Stimulated activated CD4-positive, alpha-beta T cell treated with anti-CD3 and anti-CD28 coated beads, Interleukin-1b, Interleukin-23, amount 100 ng/mL, for 4 hours (primary cell): ENCODE results near the gene BCL2.

Experiments
- DNase-seq, 2 donors: peaks; one replicate each; pipeline ENCODE4 v3.0.0-alpha.2; 2020; ENCODE audit warnings: low read depth in 2 of 2

BCL2 gene

DNA sequence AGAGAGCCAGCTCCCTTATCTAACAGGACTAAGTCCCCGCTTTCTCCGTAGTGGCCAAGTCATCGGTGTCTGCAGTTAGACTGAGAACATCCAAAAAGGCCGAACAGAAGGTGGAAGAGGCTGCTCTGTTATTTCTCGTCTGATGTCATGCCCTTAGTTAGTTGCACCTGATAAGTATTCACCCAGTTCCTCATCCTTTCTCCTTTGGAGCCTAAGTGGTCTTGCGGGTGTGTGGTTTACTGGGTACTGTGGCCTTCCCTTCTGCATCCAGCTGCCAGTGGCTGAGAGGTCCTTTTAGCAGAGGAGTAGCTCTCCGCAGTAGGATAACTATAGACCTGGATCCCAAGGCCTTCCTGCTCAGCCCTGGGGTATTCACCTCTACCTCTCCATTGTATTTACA is 211.6 kb downstream of the BCL2 start:
- no peak for DNase-seq

DNA sequence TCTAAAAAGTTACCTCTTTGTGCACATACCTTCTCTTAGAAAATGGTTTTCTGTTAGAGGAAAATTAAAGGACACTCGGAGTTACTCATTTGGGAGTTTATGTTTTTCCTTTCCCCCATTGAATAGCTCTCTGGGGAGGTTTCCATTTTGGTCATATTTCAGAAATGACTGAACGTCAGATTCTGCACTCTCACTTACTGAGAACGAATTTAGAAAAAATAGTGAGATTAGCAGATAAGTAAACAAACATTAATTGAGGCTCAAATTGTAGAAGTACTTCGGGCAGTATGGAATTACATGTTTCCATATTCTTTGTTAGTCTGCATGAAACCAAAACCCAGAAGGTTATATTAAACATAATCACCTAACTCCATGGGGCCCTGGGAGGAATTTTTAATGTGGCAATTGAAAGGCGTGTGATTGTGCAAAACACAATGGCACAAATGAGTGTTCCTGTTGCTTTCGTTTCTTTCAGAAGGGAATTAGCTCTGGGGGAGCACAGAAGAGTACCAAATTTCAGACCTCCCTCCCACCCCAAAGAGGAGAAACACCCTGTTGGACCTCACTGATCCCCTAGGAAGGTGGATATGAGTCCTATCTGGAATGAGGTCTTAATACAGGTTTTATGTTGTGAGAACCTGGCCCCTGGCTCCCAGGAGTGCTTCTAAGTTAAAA is 212.3 kb downstream of the BCL2 start:
- DNase-seq, result no peak

DNA sequence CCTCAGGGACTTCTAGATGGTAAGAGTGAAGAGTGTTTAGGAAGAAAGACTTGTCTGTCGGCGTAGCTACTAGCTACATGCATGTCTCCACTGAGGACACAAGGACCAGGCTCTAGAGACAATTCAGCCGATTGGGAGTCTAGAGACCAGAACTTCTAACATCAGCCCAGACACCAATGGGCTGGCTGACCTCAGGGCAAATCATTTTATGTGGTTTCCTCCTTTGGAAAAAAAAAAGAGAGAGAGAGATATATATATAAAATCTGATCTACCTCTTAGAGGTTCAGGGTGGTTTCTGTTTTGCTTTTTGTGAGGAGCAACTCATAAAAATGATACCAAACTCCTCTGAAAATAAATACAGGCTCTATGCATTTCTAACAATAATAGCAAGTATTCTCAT is 212.8 kb downstream of the BCL2 start:
- DNase-seq, result no peak

DNA sequence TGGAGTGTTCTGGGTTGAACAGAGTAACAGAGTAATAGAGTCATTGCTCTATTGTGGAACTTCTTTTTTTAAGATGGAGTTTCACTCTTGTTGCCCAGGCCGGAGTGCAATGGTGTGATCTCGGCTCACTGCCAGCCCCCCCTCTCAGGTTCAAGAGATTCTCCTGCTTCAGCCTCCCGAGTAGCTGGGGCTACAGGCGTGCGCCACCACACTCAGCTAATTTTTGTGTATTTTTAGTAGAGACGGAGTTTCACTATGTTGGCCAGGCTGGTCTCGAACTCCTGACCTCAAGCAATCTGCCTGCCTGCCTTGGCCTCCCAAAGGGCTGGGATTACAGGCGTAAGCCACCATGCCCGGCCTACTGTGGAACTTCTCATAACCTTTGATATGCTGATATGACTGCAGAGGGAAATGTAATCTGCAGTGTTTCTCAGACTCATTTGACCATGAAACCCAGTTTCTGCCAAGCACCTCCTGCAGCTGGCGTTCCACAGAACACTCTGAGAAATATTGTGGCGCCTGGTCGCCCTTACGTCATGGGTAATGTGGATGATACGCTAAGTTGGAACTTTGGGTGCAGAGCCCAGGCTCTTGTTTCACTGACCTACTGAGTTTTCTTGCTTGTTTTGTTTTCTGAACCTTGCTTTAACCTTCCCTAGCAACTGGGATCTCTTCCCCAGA is 213.8 kb downstream of the BCL2 start:
- DNase-seq, result no peak

DNA sequence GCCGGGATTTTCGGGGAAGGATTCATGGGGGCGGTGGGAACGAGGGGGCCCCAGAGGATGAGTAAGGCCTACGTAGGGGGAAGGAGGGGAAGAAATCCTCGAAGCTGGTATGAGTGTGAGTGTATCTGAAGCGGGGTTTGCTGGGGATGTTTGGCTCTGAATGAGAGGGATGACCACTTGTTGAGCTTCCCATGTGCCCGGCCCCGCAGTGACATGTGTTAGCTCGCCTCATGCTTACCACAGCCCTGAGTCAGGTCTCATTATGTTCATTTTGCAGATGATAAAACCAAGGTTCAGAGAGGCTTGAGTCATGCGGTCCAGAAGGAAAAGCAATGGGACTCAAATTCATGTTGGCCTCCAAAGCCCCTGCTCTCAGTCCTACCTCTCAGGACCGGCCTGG is 214.7 kb downstream of the BCL2 start:
- no peak for DNase-seq

DNA sequence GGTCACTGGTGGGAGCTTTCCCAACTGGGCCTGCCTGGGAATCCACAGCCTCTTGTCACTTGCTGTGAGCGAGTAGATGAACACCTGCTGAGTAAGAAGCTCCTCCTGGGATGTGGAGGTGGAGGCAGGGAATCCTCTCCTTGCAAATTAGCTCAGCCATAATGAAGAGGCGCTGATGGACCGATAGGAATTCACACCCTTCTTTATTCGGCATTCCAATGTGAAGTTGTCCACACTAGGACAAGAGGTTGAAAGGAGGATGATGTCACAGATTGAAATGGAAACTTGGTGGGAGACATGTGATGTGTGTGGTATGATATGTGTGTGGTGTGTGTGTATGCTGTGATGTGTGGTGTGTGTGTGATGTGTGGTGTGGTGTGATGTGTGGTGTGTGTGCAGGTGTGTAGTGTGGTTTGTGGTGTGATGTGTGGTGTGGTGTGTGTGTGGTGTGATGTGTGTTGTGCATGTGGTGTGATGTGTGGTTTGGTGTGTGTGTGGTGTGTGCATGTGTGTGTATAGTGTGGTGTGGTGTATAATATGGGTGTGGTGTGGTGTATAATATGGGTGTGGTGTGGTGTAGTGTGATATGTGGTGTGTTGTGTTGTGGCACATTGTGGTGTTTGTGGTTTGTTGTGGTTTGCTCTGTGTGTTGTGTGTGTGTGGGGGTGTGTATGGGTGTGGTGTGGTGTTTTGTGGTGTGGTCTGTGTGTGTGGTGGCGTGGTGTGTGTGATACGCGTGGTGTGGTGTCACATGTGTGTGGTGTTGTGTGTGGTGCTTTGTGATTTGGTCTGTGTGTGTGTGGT is 216.4 kb downstream of the BCL2 start:
- DNase-seq, result no peak

DNA sequence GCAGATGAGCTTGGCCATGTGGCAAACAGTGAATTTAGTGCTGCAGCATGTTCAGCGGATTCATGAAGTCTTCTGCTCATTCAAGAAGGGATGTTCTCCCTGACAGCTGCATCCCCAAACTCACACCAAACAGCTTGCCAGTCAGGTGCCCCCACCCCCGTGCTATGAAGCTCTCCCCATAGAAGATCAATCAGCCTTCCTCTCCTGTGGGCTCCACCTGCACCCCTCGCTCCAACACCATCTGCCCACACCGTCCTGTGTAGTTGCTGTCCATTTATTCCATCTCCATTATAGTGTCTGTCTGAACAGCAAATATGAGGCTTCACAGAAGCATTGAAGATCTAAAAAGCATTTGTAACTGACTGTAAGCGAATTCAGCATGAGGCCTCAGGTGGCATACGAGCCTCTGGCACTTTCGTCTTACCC is 218.9 kb downstream of the BCL2 start:
- DNase-seq, result no peak

DNA sequence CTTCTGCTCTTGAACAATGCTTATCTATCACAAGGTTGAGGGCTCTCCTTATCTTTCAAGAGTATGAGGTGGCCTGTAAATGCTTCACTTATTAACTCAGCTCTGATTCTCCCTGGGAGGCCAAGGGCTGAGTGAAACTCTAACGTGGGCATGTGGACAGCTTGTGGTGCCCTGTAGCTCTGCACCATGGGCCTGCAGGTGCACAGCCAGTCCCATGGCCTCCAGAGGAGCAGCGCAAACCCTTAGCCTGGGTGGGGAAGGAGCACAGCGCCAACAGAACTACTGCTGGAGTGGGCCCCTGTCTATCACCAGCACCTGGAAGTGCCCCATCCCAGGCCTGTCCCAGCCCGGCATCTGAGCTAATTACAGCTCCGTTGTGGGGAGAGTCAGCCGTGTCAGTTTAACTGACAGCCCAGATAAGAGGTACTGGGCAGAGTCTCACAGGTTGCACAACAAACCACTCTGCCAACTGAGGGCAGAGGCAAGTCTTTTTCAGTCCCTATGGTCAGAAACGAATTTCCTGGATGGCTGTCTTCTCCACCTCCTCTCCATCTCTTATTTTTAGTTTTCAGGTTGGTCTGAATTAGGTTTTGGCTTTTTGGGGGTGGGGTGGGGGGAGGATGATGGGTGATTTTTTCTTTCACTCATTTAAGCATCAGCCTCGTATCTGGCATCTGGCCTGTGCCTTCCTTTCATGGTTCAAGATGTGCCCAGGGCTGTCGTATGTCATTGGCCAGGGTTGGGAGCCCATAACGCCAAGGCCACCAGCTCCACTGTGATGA is 219.5 kb downstream of the BCL2 start:
- no peak for DNase-seq

DNA sequence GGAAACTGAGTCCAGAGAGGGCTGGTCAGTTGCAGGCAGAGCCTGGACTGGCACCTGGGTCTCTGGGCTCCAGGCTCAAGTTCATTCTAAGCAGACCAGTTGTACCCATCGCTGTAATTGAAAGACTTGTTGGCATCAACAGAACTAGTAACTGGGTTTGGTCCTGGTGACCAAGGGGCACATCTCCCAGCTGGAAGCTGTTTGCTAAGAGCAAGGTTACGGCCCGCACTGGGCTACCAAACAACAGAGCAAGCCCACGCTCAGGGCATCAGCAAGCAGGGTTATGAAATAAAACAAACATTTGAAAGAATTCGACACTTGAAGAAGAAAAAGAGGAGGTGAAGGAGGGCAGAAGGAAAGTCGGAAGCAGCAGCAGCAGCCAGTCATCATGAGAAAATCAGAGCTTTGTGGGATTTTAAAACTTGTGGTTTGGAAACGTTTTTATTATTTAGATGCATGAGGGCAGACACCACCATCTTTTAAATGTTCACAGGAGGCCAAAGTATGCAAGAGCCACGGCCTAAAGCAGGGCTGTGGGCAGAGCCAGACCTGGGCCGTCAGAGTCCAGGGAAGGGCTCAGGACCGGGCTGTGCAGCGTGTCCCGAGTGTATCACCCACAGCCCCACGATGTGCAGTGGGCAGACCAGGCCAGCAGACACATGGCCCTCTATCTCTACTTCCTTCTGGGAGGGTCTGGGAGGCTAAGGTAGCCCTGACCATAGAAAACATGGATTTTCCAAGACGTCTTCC is 220.3 kb downstream of the BCL2 start:
- no peak for DNase-seq

DNA sequence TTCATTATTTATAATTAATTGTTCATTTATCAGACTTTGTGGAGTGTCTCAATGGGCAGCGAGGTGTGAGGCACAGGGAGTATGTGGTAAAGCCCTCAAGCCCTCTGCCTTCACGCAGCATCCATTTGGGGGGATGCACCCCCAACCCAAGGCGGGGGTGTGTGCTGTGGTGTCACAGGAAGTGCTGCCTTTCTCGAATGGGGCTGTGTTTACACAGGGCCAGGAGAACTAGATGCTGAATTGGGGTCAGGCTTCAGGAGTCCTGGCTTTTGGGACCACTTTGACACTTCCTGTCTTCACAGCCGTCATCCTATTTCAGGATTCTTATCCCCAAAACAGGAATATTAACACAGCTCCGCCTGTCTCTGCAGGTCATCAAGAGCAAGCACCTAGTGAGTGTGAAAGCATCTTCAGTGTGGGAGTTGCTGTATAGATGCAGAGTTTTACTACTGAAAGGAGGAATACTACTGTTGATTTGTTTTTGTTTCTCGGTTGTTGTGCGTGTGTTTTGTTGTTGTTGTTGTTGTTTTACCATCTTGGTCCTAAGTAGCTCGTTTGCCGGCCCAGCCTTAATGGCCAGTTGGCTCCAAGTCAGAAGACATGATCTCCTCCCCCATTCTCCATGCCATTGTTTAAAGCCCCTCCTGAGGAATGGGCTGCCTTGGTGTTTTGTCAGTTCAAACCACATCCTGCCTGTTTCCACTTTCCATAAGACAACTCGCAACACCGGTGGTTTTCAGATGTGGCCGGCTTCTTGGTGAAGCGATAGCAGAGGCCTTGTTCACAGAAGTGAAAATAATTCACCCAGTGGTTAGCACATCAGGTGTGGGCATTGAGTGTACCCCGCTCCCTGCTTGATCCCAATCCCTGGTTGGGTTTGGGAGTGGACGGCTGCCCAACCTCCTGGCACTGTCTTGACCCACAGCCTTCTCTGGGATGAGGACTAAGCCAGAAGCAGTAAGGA is 221.3 kb downstream of the BCL2 start:
- DNase-seq, result no peak

DNA sequence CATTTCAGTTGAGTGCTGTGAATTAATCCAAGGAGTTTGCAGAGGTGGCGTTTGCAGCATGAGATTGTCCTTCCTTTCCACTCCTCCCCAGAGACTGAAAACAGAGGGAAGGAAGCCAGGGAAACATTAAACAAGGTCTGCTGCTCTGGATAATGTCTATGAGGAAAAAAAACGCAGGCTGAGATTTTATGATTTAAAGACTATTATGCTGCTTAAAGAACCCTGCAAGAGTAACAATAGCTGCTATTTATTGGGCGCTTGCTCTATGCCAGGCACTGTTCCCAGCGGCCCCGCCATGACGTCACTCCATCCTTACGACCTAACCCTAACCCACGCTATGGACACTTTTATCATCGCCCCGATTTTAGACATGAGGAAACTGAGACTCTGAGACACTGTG is 222.4 kb downstream of the BCL2 start:
- DNase-seq, result no peak

DNA sequence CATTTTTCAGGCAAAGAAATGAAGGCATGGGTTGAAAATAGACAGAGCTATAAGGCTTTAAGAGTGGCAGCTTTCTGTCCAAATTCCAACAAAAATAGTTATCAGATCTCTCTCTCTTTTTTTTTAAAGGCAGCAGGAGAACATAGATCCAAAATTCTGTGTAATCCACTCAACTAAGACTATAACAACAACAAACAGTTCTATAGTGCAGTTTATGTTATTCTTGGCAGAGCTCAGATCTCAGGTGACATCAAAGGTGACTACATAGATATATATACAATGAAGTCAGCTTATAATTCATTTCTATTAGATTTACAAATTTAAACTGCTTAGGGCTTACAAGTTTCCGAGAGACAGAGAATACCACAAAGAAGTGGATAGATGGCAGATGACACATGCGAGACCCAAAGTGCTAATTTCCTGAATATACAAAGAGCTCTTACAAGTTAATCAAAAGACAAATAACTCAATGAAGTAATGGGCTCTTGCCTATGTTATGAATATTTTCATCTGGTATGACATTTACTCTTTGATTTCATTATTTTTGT is 223.2 kb downstream of the BCL2 start:
- DNase-seq, result no peak

DNA sequence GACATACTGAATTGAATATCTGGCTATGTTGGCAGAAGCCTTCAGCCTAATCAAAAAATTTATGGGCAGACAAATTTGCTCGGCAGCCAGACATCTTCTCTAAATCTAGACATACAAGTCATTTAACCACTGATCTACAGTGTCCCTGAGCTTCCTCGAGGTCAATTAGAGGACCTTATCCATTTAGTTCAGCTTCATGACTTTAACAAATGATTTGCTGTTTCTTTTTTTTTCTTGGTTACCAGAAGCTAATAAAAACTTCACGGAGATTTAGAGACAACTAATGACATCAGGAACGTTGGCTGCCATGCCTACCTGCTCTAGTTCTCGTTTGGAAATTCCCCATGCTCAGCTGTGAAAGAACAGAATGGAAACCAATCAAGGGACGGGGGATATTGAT is 223.8 kb downstream of the BCL2 start:
- no peak for DNase-seq

DNA sequence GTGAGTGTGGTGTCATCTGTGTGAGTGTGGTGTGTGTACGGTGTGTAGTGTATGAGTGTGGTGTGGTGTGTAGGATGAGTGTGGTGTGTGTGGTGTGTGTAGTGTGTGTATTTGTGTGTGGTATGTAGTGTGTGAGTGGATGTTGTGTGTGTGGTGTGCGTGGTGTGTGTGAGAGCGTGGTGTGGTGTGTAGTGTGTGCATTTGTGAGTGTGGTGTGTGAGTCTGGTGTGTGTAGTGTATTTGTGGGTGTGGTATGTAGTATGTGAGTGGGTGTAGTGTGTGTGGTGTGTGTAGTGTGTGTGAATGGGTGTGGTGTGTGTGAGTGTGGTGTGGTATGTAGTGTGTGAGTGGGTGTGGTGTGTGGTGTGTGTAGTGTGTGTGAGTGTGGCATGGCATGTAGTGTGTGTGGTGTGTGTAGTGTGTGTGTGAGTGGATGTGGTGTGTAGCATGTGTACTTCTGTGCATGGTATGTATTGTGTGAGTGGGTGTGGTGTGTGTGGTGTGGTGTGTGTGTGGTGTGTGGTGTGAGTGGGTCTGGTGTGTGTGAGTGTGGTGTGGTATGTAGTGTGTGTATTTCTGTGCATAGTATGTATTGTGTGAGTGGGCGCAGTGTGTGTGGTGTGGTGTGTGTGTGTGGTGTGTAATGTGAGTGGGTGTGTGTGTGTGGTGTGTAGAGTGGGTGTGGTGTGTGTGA is 227.8 kb downstream of the BCL2 start:
- no peak for DNase-seq

DNA sequence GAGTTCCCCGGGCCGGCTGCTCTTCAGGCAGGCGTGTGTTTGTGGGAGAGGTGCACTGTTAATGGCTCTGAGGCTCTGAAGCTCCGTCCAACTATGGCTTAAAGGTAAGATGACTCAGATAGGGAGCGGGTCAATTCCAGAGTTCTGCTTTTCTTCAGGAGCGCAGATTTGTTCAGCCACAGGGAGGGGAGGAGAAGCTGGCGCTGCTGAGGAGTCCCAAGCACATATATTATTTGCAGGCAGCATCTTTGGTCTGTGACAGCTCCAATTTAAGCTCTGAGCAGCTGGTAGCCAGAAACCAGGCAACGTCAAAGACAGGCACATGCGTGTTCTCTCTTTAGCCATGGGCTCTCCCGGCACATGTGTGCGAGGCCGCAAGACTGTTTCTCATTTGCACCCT is 229.2 kb downstream of the BCL2 start:
- no peak for DNase-seq

DNA sequence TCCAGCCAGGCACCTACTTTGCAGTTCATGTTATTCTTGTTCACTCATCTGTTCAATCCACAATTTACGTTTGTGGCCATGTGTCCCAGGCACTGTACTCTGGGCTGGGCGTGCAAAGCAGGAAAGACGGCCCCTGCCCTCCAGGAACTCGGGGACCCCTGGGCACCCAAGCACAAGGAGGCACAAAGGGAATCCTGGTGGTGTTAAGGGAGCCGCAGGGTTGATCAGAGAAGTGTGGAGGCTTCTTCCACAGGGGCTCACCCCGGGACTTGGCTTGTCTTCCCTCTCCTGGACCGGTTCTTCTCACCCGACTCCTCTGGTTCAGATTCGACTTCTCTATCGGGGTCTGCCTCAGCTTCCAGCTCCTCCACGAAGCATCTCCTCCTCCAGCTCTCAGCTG is 230.5 kb downstream of the BCL2 start:
- DNase-seq, result no peak

DNA sequence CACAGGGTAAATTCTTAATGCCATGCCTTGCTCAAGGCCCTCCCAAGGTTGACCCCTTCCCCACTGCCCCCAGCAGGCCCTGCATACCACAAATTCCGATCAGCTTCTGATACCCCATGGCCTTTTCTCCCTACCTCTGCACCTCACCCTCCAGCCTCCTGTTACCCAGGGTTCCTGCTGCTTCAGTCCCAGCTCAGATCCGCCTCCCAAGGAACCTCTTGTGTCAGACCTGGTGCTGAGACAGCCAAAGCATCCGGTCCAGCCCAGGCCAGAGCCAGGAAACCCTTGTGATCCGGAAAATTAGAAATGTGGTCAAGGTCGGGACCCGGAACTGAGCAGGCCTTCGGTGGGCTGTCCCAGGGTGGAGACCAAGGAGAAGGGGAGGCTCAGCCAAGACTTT is 231.3 kb downstream of the BCL2 start:
- no peak for DNase-seq

DNA sequence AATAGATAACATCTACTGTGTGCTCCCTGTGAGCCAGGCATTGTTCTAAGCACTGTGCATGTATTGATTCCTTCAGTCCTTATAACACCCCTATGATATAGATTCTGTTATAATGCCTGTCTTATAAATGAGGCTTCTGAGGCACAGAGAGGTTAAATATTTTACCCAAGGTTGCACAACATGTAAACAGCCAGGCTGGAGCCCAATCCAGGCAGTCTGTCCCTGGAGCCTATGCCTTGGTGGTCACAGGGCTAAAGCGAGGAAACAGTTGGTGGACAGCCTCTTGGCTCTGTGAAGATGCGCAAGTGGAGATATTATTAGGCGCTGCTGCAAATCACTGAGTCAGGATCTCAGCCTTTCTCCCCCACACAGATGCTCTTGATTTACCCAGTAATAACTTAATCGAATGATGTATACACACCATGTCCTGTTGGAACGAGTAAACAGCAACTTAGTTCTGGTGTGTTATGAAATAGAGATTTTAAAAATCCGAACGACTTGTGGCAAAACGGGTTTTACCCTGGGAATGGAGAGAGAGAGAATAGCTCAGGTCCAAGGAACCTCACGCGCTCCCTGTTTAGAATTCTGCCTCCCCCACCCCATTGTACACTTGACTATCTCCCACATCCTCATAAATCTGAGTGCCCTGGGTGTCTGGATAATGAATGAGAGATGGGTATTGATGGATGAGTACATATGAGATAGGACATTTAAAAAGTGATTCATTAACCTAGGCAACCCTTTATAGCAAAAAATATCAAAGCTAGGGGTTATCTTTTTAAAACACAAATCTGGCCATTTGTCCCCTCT is 231.9 kb downstream of the BCL2 start:
- no peak for DNase-seq

DNA sequence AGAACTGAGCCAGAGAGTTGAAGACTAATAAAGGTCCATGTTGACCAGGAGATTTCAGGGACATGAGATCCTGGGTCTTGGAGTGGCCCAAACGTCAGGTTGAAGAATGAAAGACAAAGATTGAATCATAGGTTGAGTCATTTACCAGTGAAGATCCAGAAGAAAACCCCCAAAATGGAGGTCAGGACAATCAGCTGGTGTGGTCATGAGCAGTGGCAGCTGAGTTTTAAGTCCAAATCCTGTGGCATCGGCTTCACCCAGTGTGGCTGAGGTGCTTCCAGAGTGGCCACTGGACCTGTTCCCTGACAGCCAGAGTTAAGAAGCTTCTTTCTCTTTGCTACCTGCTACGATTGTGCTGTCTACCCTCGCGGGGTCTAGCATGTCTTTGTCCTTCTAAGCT is 234.0 kb downstream of the BCL2 start:
- DNase-seq, result no peak
